ENCODE results near the gene ZBTB7B. TPM values are rescaled to one million over a fixed set of nuclear protein-coding genes. Genes with fewer than 3 reads are reported as not detected.

ZBTB7B gene
- total RNA-seq, 1 experiment from 2014 or later: 38.3 TPM

GRCh38 chr1:154973344-154974101 lies 29.1 kb upstream of the ZBTB7B start:
- peak; percentile 21; the same call in 1 of the 3 replicates for TF ChIP-seq CTCF (conservative IDR thresholded peaks at IDR 0.05)
- H3K79me2 ChIP-seq (ENCODE audit: insufficient read depth, low read length): peaks cover 34% of the 10 kb centered on the region

More at GRCh38 chr1:154973344-154974101, 29.1 kb upstream of the ZBTB7B start:
- no peaks in the 10 kb centered on the region for H4K20me1 ChIP-seq (ENCODE audit: control insufficient read depth, insufficient read depth, insufficient read length)
- peak; percentile 98 for DNase-seq
- H2BK5ac ChIP-seq (ENCODE audit: insufficient read length, low read length): peak overlapping the region; percentile 21
- H2AFZ ChIP-seq (ENCODE audit: low read length): no peak overlapping the region
- H2AK5ac ChIP-seq (ENCODE audit: insufficient read length, low read length): no peak overlapping the region
- H3K27me3 ChIP-seq (ENCODE audit: insufficient read depth, low read length): no peaks in the 10 kb centered on the region
- no peak overlapping the region for H4K91ac ChIP-seq (ENCODE audit: insufficient read length, low read depth, low read length)
- H4K8ac ChIP-seq (replicated peaks; ENCODE audit: insufficient read length, low read depth, low read length): no peak overlapping the region
- no peak overlapping the region for H2BK15ac ChIP-seq (ENCODE audit: low read depth, low read length)
- H3K14ac ChIP-seq (ENCODE audit: insufficient read depth, low read length): peak overlapping the region; percentile 75; the same call in 1 of the 2 replicates
- peak overlapping the region; percentile 68 for H3K4me2 ChIP-seq (ENCODE audit: insufficient read depth, insufficient read length, low read length)
- no peak overlapping the region for H3K56ac ChIP-seq (ENCODE audit: insufficient read length, low read depth, low read length)
- H3K4me1 ChIP-seq (ENCODE audit: insufficient read depth, low read length): peaks cover 4% of the 10 kb centered on the region; the same call in 1 of the 2 replicates
- H2BK20ac ChIP-seq (ENCODE audit: low read depth, low read length, poor library complexity, severe bottlenecking): no peak overlapping the region
- peaks cover 38 to 40% of the 10 kb centered on the region in 2 experiments for H3K4me1 Mint-ChIP-seq
- H3K36me3 Mint-ChIP-seq (ENCODE audit: insufficient read depth in 1 of 3, low read depth in 3 of 3): peaks cover 8 to 31% (median 14%) of the 10 kb centered on the region in 3 experiments; a peak in 6 of 7 replicates
- H3K27ac ChIP-seq (ENCODE audit: insufficient read length, low read depth, low read length): peak overlapping the region; percentile 97
- no peaks in the 10 kb centered on the region for H3K27me3 Mint-ChIP-seq (ENCODE audit: low read depth)
- no peak overlapping the region for H3K4ac ChIP-seq (ENCODE audit: low read depth, low read length)
- peak overlapping the region; percentile 68 for H3K9ac ChIP-seq (ENCODE audit: extremely low read depth, insufficient read length, low read length)
- no peak overlapping the region; a peak in 1 of 5 replicates for H3K4me3 Mint-ChIP-seq
- no peaks in the 10 kb centered on the region for H3K9me3 ChIP-seq (ENCODE audit: control insufficient read depth, low read depth, low read length)
- peaks cover 4% of the 10 kb centered on the region for H3K79me1 ChIP-seq (ENCODE audit: insufficient read depth, low read depth, low read length, poor library complexity, severe bottlenecking)
- H3K9me3 Mint-ChIP-seq: no peaks in the 10 kb centered on the region
- H3K23ac ChIP-seq (ENCODE audit: insufficient read length, low read depth, low read length): no peak overlapping the region
- H3K27ac Mint-ChIP-seq: no peak overlapping the region; a peak in 1 of 7 replicates
- H3K18ac ChIP-seq (ENCODE audit: insufficient read length, low read depth, low read length): peak overlapping the region; percentile 41
- H3T11ph ChIP-seq (ENCODE audit: low read length): peak overlapping the region; percentile 93
- WGBS (ENCODE audit: extremely low coverage, insufficient read length, low lambda C conversion rate): no CpG with 5 or more reads among the region's 37 CpGs
- no peak overlapping the region for H2BK12ac ChIP-seq (ENCODE audit: insufficient read length, low read depth, low read length)
- peaks cover 42% of the 10 kb centered on the region for H3K23me2 ChIP-seq (ENCODE audit: insufficient read length, low read depth, low read length, poor library complexity, severe bottlenecking)
- no peak overlapping the region for H4K5ac ChIP-seq (ENCODE audit: insufficient read length, low read depth, low read length)
- H2BK120ac ChIP-seq (ENCODE audit: low read depth, low read length, poor library complexity, severe bottlenecking): no peak overlapping the region
